ENCODE measurements around the gene AKT2. TPM values are rescaled to one million over a fixed set of nuclear protein-coding genes. Genes with fewer than 3 reads are reported as not detected.

Gene AKT2
- total RNA-seq, 1 experiment from 2014 or later = 78.4 TPM

GRCh38 chr19:40235238-40236025 lies 49.7 kb downstream of the AKT2 start:
- DNase-seq (ENCODE audit: low spot score) = no peak

GRCh38 chr19:40234429-40235237 lies 50.5 kb downstream of the AKT2 start:
- no peak for DNase-seq (ENCODE audit: low spot score)

GRCh38 chr19:40233811-40234389 lies 51.2 kb downstream of the AKT2 start:
- DNase-seq (ENCODE audit: low spot score) = no peak

GRCh38 chr19:40232949-40233810 lies 52.0 kb downstream of the AKT2 start:
- no peak for DNase-seq (ENCODE audit: low spot score)

- DNase-seq (ENCODE audit: low spot score) = no peak
Observed at GRCh38 chr19:40232479-40232878, 52.7 kb downstream of the AKT2 start.

- DNase-seq (ENCODE audit: low spot score) = peak; percentile 46
Observed at GRCh38 chr19:40231544-40232424, 53.4 kb downstream of the AKT2 start.

DNA sequence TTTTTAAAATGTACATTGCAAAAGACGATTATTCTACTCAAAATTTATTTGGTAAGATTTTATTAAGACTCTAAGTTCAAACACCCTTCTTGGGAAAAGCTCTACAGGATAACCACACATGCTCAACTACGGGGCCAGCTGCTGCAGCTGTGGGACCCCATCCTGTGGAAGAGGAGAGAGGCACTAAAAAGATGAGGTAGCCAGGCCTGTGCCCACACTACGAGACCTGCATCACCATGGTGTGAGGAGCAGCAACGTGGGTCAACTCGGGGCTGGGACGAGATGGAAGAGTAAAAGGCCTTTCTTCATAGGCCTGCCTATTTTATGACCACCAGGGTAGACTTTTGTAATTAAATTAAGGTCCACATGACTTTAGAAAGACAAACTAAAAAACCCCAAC lies 54.1 kb downstream of the AKT2 start:
- no peak for DNase-seq (ENCODE audit: low spot score)

- no peak for DNase-seq (ENCODE audit: low spot score)
Observed at GRCh38 chr19:40229926-40230417, 55.2 kb downstream of the AKT2 start.

- DNase-seq (ENCODE audit: low spot score) = peak; percentile 63
Observed at GRCh38 chr19:40229484-40229883, 55.7 kb downstream of the AKT2 start.

DNA sequence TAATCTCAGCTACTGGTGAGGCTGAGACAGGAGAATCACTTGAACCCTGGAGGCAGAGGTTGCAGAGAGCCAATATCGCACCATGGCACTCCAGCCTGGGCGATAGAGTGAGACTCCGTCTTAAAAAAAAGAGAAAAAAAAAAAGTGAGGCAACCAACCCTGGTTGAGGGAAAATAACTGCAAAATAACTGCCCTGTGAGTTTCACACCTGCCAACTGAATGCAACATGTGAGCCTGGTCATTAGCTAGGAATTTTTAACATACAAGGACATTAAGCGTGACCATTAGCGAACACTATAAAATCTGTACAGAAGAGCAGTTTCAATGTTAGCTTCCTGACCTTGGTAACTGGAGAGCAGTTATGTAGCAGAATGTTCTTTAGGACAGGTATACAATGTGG lies 56.3 kb downstream of the AKT2 start:
- no peak for DNase-seq (ENCODE audit: low spot score)

DNA sequence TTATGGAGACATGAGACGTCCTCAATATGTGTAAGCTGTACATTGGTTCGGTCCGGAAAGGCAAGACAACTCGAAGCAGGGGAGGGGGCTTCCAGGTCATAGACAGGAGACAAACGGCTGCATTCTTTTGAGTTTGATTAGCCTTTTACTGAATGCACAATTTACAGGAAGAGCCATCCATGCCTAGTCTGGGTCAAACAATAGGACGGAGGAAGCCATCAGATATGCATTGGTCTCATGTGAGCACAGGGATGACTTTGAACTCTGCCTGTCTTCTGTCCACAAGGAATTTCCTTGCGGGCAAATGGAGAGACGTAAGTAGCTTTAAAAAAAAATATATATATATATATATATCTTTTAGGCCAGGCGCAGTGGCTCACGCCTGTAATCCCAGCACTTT lies 56.8 kb downstream of the AKT2 start:
- DNase-seq (ENCODE audit: low spot score) = no peak

DNA sequence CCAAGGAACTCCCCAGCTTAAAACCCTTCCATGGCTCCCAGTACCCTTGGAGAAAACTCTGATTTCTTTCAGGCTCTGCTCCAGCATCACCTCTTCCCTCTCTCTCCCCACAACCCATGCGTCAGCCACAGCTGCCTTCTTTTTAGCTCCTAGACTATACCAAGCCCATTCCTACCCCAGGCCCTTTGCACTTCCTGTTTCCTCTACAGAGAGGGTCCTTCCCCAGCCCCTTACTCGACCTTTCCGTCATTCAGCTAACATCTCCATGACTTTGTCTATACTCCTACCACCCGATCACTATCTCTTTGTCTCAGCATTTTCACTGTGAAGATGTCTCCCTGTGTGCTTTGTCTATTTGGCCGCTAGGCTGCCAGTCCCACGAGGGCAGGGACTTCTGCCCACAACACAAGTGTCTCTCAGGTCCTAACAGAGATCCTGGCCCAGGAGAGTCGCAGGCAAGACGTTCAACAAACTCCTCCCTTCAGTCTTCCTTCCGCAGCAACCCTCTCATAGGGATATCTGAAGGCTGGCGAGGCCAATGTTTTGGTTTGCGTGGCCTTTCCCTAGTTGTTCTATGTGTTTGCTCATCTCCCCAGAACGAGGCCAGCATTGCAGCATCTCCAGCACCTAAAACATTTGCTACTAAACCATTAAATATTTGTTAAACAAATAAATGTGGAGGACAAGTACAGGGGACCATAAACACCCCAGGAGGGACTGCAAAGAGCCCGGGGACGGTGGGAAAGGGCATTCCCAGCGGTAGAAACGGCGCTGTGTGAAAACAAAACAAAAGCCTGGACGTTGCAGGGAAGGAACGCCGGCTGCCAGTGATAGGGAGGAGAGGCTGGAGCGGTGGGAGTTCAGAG lies 59.5 kb downstream of the AKT2 start:
- no peak for DNase-seq (ENCODE audit: low spot score)

- DNase-seq (ENCODE audit: low spot score) = no peak
Observed at GRCh38 chr19:40224342-40225150, 60.6 kb downstream of the AKT2 start.

DNA sequence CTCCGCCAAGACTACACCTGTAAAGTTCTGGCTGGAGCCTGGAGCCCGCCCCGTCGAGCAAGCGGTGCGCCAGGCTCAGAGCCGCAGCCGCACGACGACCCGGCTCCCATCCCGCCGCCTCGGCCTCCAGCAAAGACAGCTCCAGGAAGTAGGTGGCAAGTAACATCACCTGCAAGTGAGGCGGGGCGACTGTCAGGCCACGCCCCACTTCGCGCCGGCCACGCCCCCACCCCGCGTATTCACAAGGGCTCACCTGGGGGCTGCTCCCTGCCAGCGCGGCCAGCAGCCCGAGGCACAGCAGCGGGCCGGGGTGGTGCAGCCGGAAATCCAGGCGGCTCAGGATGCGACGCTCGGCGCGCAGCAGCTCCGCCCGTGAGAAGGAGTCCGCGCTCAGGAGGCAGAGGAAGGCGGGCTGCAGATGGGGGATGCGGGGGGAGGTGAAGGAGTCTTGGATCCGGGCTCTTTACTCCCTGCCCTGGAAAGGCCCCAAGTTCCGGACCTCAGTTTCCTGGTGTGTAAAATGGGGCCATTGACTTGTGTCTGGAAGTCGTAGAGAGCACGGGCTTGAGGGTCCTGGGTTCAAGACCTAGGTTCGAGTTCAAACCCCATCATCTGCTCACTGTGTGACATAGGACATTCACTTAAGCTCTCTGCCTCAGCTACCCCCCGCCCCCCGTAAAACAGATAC lies 61.9 kb downstream of the AKT2 start:
- no peak for DNase-seq (ENCODE audit: low spot score)

- peak; percentile 95 for DNase-seq (ENCODE audit: low spot score)
Observed at GRCh38 chr19:40221858-40222619, 63.1 kb downstream of the AKT2 start.

DNA sequence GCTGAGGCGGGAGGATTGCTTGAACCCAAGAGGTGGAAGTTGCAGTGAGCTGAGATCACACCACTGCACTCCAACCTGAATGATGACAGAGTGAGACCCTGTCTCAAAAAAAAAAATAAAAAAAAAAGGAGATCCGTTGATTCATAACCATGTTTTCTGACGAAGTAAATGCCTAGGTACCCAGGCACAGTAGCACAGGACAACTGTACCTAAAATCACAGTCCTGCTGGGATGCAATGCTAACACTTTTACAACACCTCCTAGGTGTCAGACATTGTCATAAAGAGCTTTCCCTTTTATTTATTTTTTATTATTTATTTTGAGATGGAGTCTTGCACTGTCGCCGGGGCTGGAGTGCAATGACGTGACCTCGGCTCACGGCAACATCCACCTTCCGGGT lies 64.5 kb downstream of the AKT2 start:
- DNase-seq (ENCODE audit: low spot score) = no peak

GRCh38 chr19:40219721-40220276 lies 65.3 kb downstream of the AKT2 start:
- peak; percentile 88 for DNase-seq (ENCODE audit: low spot score)
